Panc1 (cell line): ENCODE measurements around the gene SARS2. TPM values are rescaled to one million over a fixed set of nuclear protein-coding genes. Genes with fewer than 3 reads are reported as not detected.

Experiments
- ATAC-seq: fragments of 200-7000 bp; cut with Tn5 transposase; 2 replicates; pipeline ENCODE4 v1.9.1; 2020; ENCODE audit warnings: mild to moderate bottlenecking, moderate library complexity
- BruUV-seq: library from RNA; stranded (reverse); fragments of 400-500 nt; replicated peaks from 2 replicates; lab custom pipeline; 2021; lab: Mats Ljungman, UMichigan
- CTCF ChIA-PET: fragments of 300-600 bp; sonication (Branson Sonifier 250); formaldehyde crosslinking; loops from one replicate; lab custom pipeline; 2022; ENCODE audit warnings: antibody characterized with exemption; lab: Charles Lee
- POLR2A ChIA-PET: fragments of 300-600 bp; sonication (Branson Sonifier 250); formaldehyde crosslinking; loops from one replicate; lab custom pipeline; 2022; ENCODE audit warnings: antibody characterized with exemption; lab: Charles Lee
- DNase-seq: peaks from one replicate; pipeline ENCODE4 v3.0.0-alpha.2; 2010; ENCODE audit warnings: low read depth, low spot score
- H3K27ac ChIP-seq: 2 replicates; pipeline ENCODE4 v1.5.1; 2011; ENCODE audit warnings: mild to moderate bottlenecking, low read length, inconsistent platforms
- H3K27me3 ChIP-seq: fragments of 200-500 bp; sonication (Bioruptor generic); 2 replicates; pipeline ENCODE4 v1.6.0; 2014; ENCODE audit warnings: low read length, inconsistent platforms; ENCODE audit not compliant: control insufficient read depth, insufficient read depth
- H3K36me3 ChIP-seq: fragments of 200-500 bp; sonication (Bioruptor generic); 2 replicates; pipeline ENCODE4 v1.5.1; 2014; ENCODE audit warnings: inconsistent platforms, mild to moderate bottlenecking, low read length, moderate library complexity; ENCODE audit not compliant: control insufficient read depth, insufficient read depth
- H3K4me1 ChIP-seq: 2 replicates; pipeline ENCODE4 v1.5.1; 2011; ENCODE audit warnings: inconsistent platforms, mild to moderate bottlenecking, low read length, moderate library complexity; ENCODE audit not compliant: control insufficient read depth, insufficient read depth
- H3K4me3 ChIP-seq, 2 experiments: 2 replicates each; pipeline ENCODE4 v1.5.1; 2011 to 2012; ENCODE audit warnings: low read depth in 2 of 2, low read length in 2 of 2, mild to moderate bottlenecking in 2 of 2, inconsistent platforms in 1 of 2, moderate library complexity in 1 of 2
- H3K9me3 ChIP-seq: fragments of 200-500 bp; sonication (Bioruptor generic); 2 replicates; pipeline ENCODE4 v1.5.1; 2014; ENCODE audit warnings: low read depth, mild to moderate bottlenecking, inconsistent platforms, low read length, moderate library complexity; ENCODE audit not compliant: control insufficient read depth, insufficient read depth
- POLR2AphosphoS5 ChIP-seq: IDR thresholded peaks from 2 replicates; pipeline ENCODE4 v1.6.1; 2012; ENCODE audit warnings: mild to moderate bottlenecking, low read depth, low read length, moderate library complexity
- SIN3A ChIP-seq: IDR thresholded peaks from 2 replicates; pipeline ENCODE4 v1.6.1; 2012; ENCODE audit warnings: low read depth, mild to moderate bottlenecking, low read length, moderate library complexity, borderline replicate concordance; ENCODE audit not compliant: insufficient read depth
- TCF7L2 ChIP-seq: IDR thresholded peaks from 2 replicates; pipeline ENCODE4 v1.6.1; 2011; ENCODE audit warnings: mild to moderate bottlenecking, low read depth, low read length, inconsistent platforms
- in situ Hi-C: cut with HindIII; loops from 2 replicates; pipeline ENCODE4 v1.10.0; 2016; ENCODE audit warnings: low sequenced_read_pairs, low pct_unique_long_range_greater_than_20kb
- intact Hi-C: fragments of 100-400 bp; cut with micrococcal nuclease; formaldehyde crosslinking; loops from one replicate; pipeline ENCODE4 v1.10.0; 2022; ENCODE audit not compliant: unreplicated experiment
- total RNA-seq: library from RNA; stranded (reverse); gene quantifications from one replicate; pipeline ENCODE4 v1.2.1, GENCODE V29; 2021; ENCODE audit not compliant: unreplicated experiment
- TF ChIP-seq, protein P1 (sequence below), 2 experiments: IDR thresholded peaks; 2 replicates each; pipeline ENCODE4 v1.6.1; 2011 to 2012; ENCODE audit warnings: low read depth in 2 of 2, control low read depth in 1 of 2, low read length in 1 of 2, mild to moderate bottlenecking in 1 of 2, moderate library complexity in 1 of 2; ENCODE audit not compliant: insufficient read depth in 1 of 2
- TF ChIP-seq, protein P2 (sequence below): fragments of 450-650 bp; IDR thresholded peaks from 2 replicates; pipeline ENCODE4 v1.5.1; 2017; ENCODE audit warnings: mild to moderate bottlenecking

SARS2 gene
- total RNA-seq, 1 experiment from 2014 or later, result 186 TPM

DNA sequence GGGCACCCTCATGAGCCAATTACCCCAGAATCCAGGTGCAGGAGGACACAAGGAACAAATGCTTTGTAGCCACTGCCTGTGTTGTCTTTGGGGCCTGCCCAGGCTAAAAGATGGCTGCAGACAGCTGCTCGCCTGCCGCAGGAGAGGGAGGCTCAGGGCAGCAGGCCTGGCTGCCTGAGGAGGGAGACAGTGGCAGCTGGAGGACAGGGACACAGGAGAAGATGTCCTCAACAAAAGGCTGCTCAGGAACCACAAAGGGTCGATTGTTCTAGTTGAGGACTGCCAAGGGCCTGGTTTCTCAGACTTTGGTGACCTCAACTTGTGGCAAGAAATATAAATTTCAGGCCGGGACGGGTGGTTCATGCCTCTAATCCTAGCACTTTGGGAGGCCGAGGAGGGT, 38.8 kb downstream of the SARS2 start:
- intact Hi-C loops (no loop called here), in situ Hi-C loops (no loop called here)
- ChIA-PET POLR2A (interaction anchor here (0.7 kb wide), 1 partner anchor 32 kb away, joined by 5 read pairs; no protein-coding TSS in a partner anchor), CTCF (no interaction called here)
- H3K36me3 ChIP-seq, result no peaks in the 10 kb centered on the region
- H3K27ac ChIP-seq, result no peak overlapping the region
- TF ChIP-seq SIN3A, result no peak
- TF ChIP-seq, protein P1, sequence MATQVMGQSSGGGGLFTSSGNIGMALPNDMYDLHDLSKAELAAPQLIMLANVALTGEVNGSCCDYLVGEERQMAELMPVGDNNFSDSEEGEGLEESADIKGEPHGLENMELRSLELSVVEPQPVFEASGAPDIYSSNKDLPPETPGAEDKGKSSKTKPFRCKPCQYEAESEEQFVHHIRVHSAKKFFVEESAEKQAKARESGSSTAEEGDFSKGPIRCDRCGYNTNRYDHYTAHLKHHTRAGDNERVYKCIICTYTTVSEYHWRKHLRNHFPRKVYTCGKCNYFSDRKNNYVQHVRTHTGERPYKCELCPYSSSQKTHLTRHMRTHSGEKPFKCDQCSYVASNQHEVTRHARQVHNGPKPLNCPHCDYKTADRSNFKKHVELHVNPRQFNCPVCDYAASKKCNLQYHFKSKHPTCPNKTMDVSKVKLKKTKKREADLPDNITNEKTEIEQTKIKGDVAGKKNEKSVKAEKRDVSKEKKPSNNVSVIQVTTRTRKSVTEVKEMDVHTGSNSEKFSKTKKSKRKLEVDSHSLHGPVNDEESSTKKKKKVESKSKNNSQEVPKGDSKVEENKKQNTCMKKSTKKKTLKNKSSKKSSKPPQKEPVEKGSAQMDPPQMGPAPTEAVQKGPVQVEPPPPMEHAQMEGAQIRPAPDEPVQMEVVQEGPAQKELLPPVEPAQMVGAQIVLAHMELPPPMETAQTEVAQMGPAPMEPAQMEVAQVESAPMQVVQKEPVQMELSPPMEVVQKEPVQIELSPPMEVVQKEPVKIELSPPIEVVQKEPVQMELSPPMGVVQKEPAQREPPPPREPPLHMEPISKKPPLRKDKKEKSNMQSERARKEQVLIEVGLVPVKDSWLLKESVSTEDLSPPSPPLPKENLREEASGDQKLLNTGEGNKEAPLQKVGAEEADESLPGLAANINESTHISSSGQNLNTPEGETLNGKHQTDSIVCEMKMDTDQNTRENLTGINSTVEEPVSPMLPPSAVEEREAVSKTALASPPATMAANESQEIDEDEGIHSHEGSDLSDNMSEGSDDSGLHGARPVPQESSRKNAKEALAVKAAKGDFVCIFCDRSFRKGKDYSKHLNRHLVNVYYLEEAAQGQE (IDR thresholded peaks at IDR 0.05; ENCODE audit: insufficient read depth in 1 of 2, low read depth in 2 of 2, low read length in 1 of 2), result no peak
- DNase-seq (no peak), ATAC-seq (no peak)
- BruUV-seq, result no TSS peak
- no peak overlapping the region for H3K4me3 ChIP-seq
- no peaks in the 10 kb centered on the region for H3K27me3 ChIP-seq
- no peaks in the 10 kb centered on the region for H3K4me1 ChIP-seq
- no peaks in the 10 kb centered on the region for H3K9me3 ChIP-seq

DNA sequence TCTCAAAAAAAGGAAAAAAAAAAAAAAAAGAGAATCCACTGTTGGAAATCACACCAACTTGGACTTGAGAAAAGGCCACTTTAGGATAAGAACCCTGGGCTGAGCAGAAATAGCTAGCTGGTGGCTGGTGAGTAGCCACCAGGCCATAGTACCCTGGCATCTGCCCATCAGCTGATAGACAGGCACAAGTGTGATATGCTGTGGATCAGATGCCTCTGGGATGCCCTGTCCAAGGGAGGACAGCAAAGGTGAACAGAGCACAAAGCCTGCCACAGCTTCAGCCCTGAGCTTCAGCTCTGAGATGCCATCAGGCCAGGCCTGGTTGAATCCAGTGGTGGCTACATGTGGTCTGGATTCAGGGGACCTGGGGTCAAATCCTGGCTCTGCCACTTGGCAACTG, 39.9 kb downstream of the SARS2 start:
- ChIA-PET POLR2A (interaction anchor here (0.6 to 0.7 kb wide), 2 partner anchors 10 to 25 kb away, joined by 4 to 6 read pairs; no protein-coding TSS in a partner anchor), CTCF (interaction anchor here (0.6 to 1.1 kb wide), 2 partner anchors 9 to 194 kb away, joined by 3 read pairs; no protein-coding TSS in a partner anchor)
- ATAC-seq, result no peak
- Histone ChIP-seq H3K9me3 (no peaks in the 10 kb centered on the region), H3K36me3 (no peaks in the 10 kb centered on the region), H3K27me3 (no peaks in the 10 kb centered on the region), H3K4me1 (no peaks in the 10 kb centered on the region), H3K27ac (no peak overlapping the region), H3K4me3 (no peak overlapping the region)
- no peak for DNase-seq
- intact Hi-C loops (no loop called here), in situ Hi-C loops (no loop called here)
- BruUV-seq, result no TSS peak
- TF ChIP-seq, protein P2, sequence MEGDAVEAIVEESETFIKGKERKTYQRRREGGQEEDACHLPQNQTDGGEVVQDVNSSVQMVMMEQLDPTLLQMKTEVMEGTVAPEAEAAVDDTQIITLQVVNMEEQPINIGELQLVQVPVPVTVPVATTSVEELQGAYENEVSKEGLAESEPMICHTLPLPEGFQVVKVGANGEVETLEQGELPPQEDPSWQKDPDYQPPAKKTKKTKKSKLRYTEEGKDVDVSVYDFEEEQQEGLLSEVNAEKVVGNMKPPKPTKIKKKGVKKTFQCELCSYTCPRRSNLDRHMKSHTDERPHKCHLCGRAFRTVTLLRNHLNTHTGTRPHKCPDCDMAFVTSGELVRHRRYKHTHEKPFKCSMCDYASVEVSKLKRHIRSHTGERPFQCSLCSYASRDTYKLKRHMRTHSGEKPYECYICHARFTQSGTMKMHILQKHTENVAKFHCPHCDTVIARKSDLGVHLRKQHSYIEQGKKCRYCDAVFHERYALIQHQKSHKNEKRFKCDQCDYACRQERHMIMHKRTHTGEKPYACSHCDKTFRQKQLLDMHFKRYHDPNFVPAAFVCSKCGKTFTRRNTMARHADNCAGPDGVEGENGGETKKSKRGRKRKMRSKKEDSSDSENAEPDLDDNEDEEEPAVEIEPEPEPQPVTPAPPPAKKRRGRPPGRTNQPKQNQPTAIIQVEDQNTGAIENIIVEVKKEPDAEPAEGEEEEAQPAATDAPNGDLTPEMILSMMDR, result no peak
- TF ChIP-seq TCF7L2 (no peak), SIN3A (no peak), POLR2AphosphoS5 (no peak)
- TF ChIP-seq, protein P1 (IDR thresholded peaks at IDR 0.05; ENCODE audit: insufficient read depth in 1 of 2, low read depth in 2 of 2, low read length in 1 of 2), result no peak; a peak in 1 of 4 replicates
